GM12892 (cell line): ENCODE measurements around the gene HS3ST2.

ENCODE experiments used
- POLR2A ChIP-seq: IDR thresholded peaks from 2 replicates; pipeline ENCODE4 v1.6.1; 2011; ENCODE audit warnings: low read depth, low read length, control low read depth
- POLR2AphosphoS5 ChIP-seq: IDR thresholded peaks from 2 replicates; pipeline ENCODE4 v1.6.1; 2011; ENCODE audit warnings: low read depth, low read length, control low read depth
- TAF1 ChIP-seq: IDR thresholded peaks from 2 replicates; pipeline ENCODE4 v1.6.1; 2011; ENCODE audit warnings: low read depth, mild to moderate bottlenecking, control low read depth, low read length, borderline replicate concordance

- TF ChIP-seq TAF1, result no peak
- no peak for TF ChIP-seq POLR2A
- TF ChIP-seq POLR2AphosphoS5, result no peak
Observed at GRCh38 chr16:22764662-22765327, 49.2 kb upstream of the HS3ST2 start.
